GM21786 (cell line): ENCODE measurements around the gene ZBTB42.

Experiments used
- ATAC-seq: cut with Tn5 transposase; IDR thresholded peaks from one replicate; pipeline ENCODE4 v1.9.1; 2021; ENCODE audit not compliant: unreplicated experiment

Gene ZBTB42

DNA sequence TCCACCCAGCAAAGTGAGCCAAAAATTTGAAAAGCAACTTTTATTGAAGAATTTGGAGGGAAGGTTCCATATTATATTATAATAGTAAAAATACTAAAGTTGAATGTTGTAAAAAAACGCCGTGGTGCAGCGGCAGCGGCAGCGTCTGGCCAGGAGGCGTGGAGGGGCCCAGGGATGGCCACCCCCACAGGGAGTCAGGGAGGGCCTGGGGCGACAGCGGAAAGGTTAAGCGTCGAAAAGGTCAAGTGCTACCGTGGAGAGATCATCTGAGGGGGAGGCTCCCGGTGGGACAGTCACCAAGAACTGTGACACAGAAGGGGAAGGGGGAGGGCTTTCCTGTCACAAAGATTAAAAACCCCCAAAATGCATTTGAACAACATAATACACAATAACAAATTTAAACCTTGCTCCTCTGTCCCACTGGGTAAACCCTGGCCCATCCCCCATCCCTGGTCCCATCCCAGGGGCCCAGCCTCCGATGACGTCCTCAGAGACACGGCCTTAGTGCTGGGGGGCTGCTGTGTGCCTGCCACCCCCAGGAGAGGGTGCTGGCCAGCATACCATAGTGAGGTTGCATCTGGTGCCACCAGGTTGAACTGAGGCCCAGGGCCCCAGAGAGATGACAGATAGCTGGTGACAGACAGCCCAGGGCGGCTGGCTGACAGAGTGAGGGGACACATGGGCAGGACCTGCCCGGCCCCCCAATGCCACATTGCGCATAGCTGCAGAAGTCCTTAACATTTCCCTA, 31.4 kb upstream of the ZBTB42 start:
- no peak for ATAC-seq

GRCh38 chr14:104770072-104770579, 30.8 kb upstream of the ZBTB42 start:
- ATAC-seq: no peak

DNA sequence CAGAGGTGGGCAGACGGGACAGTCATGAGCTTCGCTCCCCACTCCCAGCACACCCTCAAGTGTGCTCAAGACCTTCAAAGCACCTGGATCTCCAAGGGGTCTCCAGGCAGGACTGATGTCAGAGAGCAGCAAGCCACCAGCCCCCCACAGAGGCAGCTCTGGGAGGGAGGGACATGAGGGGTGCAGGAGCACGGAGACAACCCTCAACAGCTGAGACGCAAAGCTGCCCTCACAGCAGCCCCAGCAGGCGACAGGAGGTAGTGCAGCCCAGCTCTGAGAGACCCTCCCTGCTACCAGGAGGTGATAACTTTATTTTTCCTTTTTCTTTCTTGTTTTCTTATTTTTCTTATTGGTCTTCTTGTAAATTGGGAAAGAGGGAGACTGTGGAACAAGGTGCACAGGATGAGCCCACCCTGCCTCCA, 30.0 kb upstream of the ZBTB42 start:
- ATAC-seq: no peak

- no peak for ATAC-seq
Observed at GRCh38 chr14:104771374-104771773, 29.5 kb upstream of the ZBTB42 start.

- no peak for ATAC-seq
Observed at GRCh38 chr14:104771918-104772706, 28.8 kb upstream of the ZBTB42 start.

GRCh38 chr14:104772707-104773504, 28.0 kb upstream of the ZBTB42 start:
- ATAC-seq: no peak

DNA sequence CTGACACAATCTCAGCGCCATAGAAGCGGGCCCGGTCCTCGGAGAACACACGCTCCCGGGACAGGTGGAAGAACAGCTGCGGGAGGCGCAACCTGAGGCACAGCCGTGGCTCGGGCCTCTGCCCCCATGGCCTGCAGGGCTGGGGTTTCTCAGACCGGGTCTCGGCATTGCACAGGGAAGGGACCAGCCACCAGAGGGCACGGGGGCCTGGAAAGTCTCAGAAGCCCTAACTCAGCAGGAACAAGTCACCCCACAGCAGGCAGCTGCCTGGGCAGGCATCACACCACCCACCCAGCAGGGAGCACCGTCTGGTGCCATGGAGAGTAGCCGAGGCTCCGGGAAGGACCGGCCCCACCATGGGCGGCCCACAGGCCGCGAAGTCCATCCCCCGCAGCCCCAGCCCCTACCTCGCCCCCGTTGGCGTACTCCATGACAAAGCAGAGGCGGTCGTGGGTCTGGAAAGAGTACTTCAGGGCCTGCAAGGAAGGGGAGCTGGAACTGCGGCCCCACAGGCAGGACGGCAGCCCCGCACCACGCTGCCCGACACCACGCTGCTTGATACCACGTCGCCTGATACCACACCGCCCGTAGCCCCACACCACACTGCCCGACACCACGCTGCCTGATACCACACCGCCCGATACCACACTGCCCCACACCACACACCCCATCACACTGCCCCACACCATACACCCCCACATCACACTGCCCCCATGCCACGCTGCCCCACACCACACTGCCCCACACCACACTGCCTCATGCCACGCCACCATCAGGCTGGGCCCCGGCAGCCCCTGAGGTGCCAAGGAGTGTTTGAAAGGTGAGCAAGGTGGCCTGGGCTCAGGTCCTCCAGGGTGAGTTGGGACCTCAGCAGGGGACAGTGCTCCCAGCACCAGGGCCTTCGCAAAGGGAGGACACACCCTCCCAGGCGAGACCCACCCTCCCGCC, 27.1 kb upstream of the ZBTB42 start:
- ATAC-seq: no peak

- ATAC-seq: no peak
Observed at GRCh38 chr14:104774453-104775072, 26.3 kb upstream of the ZBTB42 start.

DNA sequence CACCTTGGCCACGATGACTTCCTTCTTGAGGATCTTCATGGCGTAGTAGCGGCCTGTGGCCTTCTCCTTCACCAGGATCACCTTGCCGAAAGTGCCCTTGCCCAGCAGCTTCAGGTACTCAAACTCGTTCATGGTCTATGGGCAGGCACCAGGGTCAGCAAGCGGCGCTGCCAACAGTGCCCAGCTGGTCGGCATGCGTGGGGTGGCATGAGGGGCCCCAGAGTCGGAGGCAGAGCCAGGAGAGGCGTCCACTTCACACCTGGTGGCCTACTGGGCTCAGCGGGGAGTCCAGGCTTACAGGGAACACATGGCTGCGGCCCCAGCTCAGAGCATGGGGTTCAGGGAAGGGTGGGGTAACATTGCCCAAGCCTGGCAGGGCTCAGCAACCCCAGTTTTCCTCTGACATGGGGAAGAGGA, 25.8 kb upstream of the ZBTB42 start:
- ATAC-seq: no peak

DNA sequence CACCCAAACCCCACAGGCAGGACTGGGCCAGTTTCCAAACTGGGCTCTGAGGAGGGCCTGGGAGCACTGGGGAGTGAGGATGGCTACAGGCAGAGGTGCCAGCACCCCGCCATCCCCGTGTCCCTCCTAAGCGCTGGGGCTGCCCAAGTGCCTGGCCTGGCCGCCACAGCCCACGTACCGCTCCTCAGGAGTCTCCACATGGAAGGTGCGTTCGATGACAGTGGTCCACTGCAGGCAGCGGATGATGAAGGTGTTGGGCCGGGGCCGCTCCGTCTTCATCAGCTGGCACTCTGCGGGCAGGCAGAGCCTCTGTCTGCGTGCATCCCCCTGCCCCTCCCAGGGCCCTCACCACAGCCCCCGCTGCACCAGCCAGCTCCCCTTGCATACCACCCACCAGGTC, 24.4 kb upstream of the ZBTB42 start:
- no peak for ATAC-seq

- no peak for ATAC-seq
Observed at GRCh38 chr14:104776961-104777807, 23.7 kb upstream of the ZBTB42 start.

GRCh38 chr14:104777808-104778249, 23.1 kb upstream of the ZBTB42 start:
- no peak for ATAC-seq

GRCh38 chr14:104778694-104779331, 22.1 kb upstream of the ZBTB42 start:
- no peak for ATAC-seq

DNA sequence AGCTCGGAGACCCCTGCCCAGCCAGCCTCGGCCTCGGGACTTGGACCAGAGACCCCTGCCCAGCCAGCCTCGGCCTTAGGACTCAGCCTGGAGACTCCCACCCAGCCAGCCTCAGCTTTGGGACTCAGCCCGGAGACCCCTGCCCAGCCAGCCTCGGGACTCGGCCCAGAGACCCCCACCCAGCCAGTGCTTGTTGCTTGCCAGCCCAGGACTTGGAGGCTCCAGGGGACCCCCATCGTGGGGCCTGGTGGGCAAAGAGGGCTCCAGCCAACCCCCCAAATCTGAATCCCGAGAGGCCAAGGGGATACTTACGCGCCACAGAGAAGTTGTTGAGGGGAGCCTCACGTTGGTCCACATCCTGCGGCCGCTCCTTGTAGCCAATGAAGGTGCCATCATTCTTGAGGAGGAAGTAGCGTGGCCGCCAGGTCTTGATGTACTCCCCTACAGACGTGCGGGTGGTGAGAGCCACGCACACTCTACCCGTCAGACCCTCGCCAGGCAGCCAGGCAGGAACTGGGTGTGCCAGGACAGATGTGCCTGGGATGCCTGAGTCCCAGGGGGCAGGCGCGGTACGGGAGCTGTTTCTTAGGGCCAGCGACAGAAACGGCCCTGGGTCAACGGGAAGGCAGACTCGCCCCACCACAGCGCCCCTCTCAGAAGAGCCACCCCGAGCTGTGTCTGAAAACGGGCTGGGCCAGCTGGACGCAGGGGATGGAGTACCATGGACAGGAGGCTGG, 21.0 kb upstream of the ZBTB42 start:
- ATAC-seq: no peak

DNA sequence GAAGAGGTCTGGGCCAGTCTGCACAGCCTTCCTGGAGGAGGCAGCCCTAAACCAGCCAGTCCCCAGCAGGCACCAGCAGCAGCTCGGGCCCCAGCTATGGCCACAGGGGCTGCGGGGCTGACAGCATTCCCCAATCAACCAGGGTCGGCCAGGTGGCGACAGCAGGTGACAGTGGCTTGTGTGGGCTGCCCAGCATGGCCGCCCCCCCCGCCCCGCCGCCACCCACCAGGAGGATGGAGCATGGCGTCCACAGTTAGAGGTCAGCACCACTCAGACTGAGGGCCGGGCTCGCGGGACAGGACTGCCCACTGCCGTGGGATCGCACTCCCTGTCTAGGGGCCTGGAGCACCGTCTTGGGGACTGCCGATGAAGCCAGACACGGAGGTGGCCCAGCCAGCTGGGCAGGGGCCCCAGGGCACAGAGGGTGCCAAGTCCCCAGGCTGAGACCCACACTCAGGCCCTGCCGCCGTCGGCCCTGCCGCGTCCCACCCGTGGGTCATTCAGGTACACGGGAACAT, 20.3 kb upstream of the ZBTB42 start:
- no peak for ATAC-seq

DNA sequence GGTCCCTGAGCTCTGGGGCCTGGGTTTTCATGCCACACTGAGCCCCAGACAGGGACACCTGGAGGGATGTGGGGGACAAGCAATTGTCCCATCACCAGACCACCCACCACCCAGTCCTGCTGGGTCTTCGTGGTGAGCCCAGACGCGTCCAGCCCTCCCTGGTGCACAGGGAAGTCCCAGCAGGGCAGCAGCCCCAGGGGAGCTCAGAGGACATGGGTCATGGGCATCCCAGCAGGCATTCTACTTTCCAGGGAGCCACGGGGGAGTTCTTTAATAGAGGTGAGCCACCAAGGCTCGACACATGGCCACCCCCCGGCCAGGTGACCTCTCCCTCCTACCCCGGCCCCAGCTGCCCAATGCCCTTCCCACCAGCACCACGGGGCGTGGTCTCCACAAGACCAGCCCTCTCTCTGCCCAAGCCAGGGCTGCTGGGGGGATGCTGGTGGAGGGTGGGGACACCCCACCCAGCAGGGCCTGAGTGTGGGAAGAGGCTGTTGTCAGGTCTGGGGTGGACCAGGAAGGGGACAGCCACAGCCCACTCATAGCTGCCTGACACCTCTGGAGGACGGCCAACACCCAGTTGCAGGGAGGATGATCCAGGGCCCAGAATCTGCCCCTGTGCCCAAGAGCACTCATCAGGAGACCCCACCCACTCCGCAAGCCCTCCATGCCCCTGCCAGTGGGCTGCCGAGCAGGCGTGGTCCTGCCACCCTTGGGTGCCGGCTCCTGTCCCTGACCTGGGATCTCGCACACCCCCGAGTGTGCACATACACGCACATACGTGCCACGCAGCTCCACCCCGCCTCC, 19.4 kb upstream of the ZBTB42 start:
- no peak for ATAC-seq
